Stromal cell of bone marrow (primary cell): ENCODE measurements around the gene SCN9A.
"Not testable (repeated sequence)": the region's sequence is repeated elsewhere in the genome, so short reads cannot be mapped to it uniquely, and the experiment has no call there.

Experiments used
- DNase-seq: peaks from one replicate; pipeline ENCODE4 v3.0.0-alpha.2; 2012; ENCODE audit warnings: low read depth

Gene SCN9A

GRCh38 chr2:166240387-166241313 is 135.1 kb downstream of the SCN9A start:
- DNase-seq, result peak; percentile 18

GRCh38 chr2:166239548-166239947 is 136.2 kb downstream of the SCN9A start:
- peak; percentile 88 for DNase-seq

- DNase-seq, result peak; percentile 38
Measured at GRCh38 chr2:166238176-166238575, 137.6 kb downstream of the SCN9A start.

- peak; percentile 25 for DNase-seq
Measured at GRCh38 chr2:166234112-166234846, 141.5 kb downstream of the SCN9A start.

- DNase-seq, result no peak
Measured at GRCh38 chr2:166233244-166233643, 142.5 kb downstream of the SCN9A start.

- no peak for DNase-seq
Measured at GRCh38 chr2:166230724-166231070, 145.0 kb downstream of the SCN9A start.

GRCh38 chr2:166230024-166230723 is 145.6 kb downstream of the SCN9A start:
- DNase-seq, result peak; percentile 18

- no peak for DNase-seq
Measured at GRCh38 chr2:166229678-166230023, 146.1 kb downstream of the SCN9A start.

GRCh38 chr2:166224197-166224596 is 151.5 kb downstream of the SCN9A start:
- no peak for DNase-seq

GRCh38 chr2:166223298-166223697 is 152.4 kb downstream of the SCN9A start:
- DNase-seq, result no peak

- no peak for DNase-seq
Measured at GRCh38 chr2:166211079-166211478, 164.7 kb downstream of the SCN9A start.

- not testable (repeated sequence) for DNase-seq
Measured at GRCh38 chr2:166209944-166210343, 165.8 kb downstream of the SCN9A start.

- DNase-seq, result not testable (repeated sequence)
Measured at GRCh38 chr2:166209367-166209766, 166.4 kb downstream of the SCN9A start.

- not testable (repeated sequence) for DNase-seq
Measured at GRCh38 chr2:166206153-166206552, 169.6 kb downstream of the SCN9A start.

- DNase-seq, result no peak
Measured at GRCh38 chr2:166202778-166203177, 173.0 kb downstream of the SCN9A start.

GRCh38 chr2:166197446-166197845 is 178.3 kb downstream of the SCN9A start:
- DNase-seq, result no peak

GRCh38 chr2:166193407-166193806 is 182.3 kb downstream of the SCN9A start:
- DNase-seq, result no peak

GRCh38 chr2:166188084-166188483 is 187.7 kb downstream of the SCN9A start:
- DNase-seq, result no peak

GRCh38 chr2:166184789-166185188 is 191.0 kb downstream of the SCN9A start:
- DNase-seq, result no peak

- no peak for DNase-seq
Measured at GRCh38 chr2:166181813-166182154, 194.0 kb downstream of the SCN9A start.

GRCh38 chr2:166180951-166181812 is 194.6 kb downstream of the SCN9A start:
- DNase-seq, result peak; percentile 32

GRCh38 chr2:166179201-166179600 is 196.5 kb downstream of the SCN9A start:
- DNase-seq, result peak; percentile 12
